Measurements from ENCODE around the gene GRPEL1. TPM values are rescaled to one million over a fixed set of nuclear protein-coding genes. Genes with fewer than 3 reads are reported as not detected.
A peak's percentile ranks its signal among the peaks of the same experiment; 100 is the strongest.

GRPEL1 gene
- total and polyA plus RNA-seq, 8 donors, result 11.4 to 53.6 (median 25.5) TPM; not detected in 1

DNA sequence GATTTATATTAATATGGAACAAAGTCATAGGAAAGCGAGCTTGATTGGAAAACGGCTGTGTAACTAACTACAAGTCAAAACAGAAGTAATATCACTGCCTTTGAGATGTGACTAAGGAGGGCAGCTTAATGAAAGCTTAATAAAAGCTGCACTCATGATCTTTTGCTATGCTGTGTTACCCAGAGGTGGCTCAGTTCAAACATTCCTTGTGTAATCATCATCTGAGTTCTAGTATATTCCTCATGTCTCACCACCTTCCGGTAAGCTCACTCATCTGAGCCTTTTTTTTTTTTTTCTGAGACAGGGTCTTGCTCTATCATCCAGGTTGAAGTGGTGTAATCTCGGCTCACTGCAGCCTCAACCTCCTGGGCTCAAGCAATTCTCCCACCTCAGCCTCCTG is 5.0 kb downstream of the GRPEL1 start:
- H3K27me3 ChIP-seq, result no peaks in the 10 kb centered on the region
- intact Hi-C loops (cut with DNase I; ENCODE audit: low total_unique reads), result no loop called here
- no peaks in the 10 kb centered on the region for H3K9me3 ChIP-seq
- H3K4me3 ChIP-seq, result no peak overlapping the region
- DNase-seq, result no peak
- TF ChIP-seq, protein P1, sequence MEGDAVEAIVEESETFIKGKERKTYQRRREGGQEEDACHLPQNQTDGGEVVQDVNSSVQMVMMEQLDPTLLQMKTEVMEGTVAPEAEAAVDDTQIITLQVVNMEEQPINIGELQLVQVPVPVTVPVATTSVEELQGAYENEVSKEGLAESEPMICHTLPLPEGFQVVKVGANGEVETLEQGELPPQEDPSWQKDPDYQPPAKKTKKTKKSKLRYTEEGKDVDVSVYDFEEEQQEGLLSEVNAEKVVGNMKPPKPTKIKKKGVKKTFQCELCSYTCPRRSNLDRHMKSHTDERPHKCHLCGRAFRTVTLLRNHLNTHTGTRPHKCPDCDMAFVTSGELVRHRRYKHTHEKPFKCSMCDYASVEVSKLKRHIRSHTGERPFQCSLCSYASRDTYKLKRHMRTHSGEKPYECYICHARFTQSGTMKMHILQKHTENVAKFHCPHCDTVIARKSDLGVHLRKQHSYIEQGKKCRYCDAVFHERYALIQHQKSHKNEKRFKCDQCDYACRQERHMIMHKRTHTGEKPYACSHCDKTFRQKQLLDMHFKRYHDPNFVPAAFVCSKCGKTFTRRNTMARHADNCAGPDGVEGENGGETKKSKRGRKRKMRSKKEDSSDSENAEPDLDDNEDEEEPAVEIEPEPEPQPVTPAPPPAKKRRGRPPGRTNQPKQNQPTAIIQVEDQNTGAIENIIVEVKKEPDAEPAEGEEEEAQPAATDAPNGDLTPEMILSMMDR (IDR thresholded peaks at IDR 0.05), result no peak
- no peak for TF ChIP-seq EP300 (IDR thresholded peaks at IDR 0.05)
- TF ChIP-seq POLR2AphosphoS5 (IDR thresholded peaks at IDR 0.05), result no peak
- no peak for TF ChIP-seq POLR2A (IDR thresholded peaks at IDR 0.05)
- H3K27ac ChIP-seq, result no peak overlapping the region
- 91 to 96% (median 93%) methylated on average over 4 of the region's 4 CpGs for WGBS, 5 donors
- H3K4me1 ChIP-seq, result peaks cover 17 to 53% (median 36%) of the 10 kb centered on the region in 4 donors
- H3K36me3 ChIP-seq, result peaks cover 39 to 71% (median 61%) of the 10 kb centered on the region in 4 donors

DNA sequence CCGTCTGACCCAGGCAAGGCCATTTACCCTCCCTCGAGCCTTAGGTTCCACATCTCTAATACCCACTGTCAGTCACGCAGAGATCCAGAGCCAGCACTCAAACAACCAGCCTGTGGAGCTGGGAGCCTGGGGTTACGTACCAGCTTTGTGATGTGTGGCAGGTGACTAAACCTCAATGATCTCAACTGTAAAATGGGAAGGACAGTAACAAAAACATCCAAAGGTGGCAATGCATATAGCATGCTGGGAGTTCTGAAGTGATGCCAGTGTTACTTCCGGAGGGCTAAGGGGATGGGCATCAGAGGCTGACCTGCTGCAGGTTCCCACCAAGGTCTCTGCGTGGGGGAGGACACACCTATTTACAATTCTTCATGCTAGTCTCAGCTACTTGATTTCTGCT is 6.0 kb downstream of the GRPEL1 start:
- no peak overlapping the region for H3K4me3 ChIP-seq
- H3K27me3 ChIP-seq, result no peaks in the 10 kb centered on the region
- peaks cover 39 to 74% (median 69%) of the 10 kb centered on the region in 4 donors for H3K36me3 ChIP-seq
- no peaks in the 10 kb centered on the region for H3K9me3 ChIP-seq
- no peak for TF ChIP-seq POLR2AphosphoS5 (IDR thresholded peaks at IDR 0.05)
- no peak for TF ChIP-seq POLR2A (IDR thresholded peaks at IDR 0.05)
- no peak for TF ChIP-seq EP300 (IDR thresholded peaks at IDR 0.05)
- TF ChIP-seq, protein P1 (IDR thresholded peaks at IDR 0.05), result no peak
- H3K27ac ChIP-seq, result peak overlapping the region in 2 of 5 donors; percentile 1 to 62
- intact Hi-C loops (cut with DNase I; ENCODE audit: low total_unique reads), result no loop called here
- 86 to 93% (median 91%) methylated on average over 6 of the region's 6 CpGs for WGBS, 5 donors
- H3K4me1 ChIP-seq, result peaks cover 11 to 46% (median 28%) of the 10 kb centered on the region in 4 donors
- no peak for DNase-seq

DNA sequence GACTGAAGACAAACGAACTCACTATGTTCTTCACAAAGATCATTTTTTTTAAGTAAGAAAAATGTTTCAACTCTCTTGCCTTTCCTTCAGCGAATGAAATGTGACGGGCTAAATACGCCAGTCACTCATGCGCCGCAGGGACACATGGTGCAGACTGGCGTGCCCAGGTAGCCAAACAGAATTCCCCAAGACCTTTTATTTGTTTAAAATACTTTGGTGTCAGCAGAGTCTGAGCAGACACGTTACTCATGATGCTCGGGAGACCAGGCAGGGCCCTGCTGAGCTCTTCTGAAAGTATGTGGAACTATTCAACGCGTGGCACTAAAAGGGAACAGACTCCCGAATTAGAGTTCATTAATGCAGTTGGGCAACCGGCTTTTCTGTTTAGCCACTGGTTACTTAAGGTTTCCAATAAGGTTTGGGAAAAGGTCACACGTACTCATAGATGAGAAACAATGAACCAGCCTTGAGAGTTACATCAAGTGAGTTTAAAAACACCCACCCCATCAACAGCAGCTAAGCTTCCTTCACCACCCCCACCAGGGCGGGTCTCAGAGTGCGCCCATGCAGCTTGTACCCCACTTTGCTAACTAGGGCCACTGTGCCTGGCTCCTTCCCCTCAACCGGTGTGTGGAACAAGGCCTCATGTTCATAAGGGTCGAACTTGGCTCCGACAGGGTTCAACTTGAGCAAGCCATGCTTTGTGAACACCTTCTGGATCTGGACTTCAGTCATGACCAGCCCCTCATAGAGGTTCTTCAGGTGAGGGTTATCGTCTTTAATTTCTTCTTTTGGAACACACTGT is 7.3 kb downstream of the GRPEL1 start:
- 76 to 86% (median 85%) methylated on average over 20 of the region's 20 CpGs for WGBS, 5 donors
- DNase-seq, result no peak
- H3K27me3 ChIP-seq, result no peaks in the 10 kb centered on the region
- H3K36me3 ChIP-seq, result peaks cover 43 to 87% (median 81%) of the 10 kb centered on the region in 4 donors
- H3K27ac ChIP-seq, result peak overlapping the region in 2 of 5 donors; percentile 41 to 62
- no peak overlapping the region for H3K4me3 ChIP-seq
- no peaks in the 10 kb centered on the region for H3K9me3 ChIP-seq
- intact Hi-C loops (cut with DNase I; ENCODE audit: low total_unique reads), result no loop called here
- peak in 1 of 3 donors; percentile 5 for TF ChIP-seq POLR2AphosphoS5 (IDR thresholded peaks at IDR 0.05)
- TF ChIP-seq POLR2A (IDR thresholded peaks at IDR 0.05), result no peak
- no peak for TF ChIP-seq EP300 (IDR thresholded peaks at IDR 0.05)
- TF ChIP-seq, protein P1 (IDR thresholded peaks at IDR 0.05), result no peak
- H3K4me1 ChIP-seq, result peaks cover 0 to 33% (median 17%) of the 10 kb centered on the region in 4 donors

DNA sequence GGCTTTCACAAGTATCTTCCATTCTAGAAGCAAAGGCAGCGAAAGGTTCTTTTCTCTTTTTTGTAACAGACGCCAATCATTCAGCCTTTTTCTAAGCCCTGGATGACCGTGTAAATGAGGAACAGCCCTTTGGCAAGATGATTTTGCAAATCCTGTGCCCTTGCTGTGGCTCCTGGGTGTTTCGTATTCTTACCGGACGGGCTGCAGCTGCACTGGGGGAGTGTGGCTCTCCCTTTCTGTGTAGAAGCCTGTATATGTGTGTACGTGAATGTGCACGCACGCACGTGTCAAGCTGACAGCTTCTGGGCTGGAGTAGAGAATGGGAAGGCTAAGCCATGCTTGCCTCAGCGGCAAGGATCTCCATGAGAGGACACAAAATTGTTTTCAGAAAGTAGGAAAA is 8.2 kb downstream of the GRPEL1 start:
- H3K27me3 ChIP-seq, result no peaks in the 10 kb centered on the region
- H3K4me1 ChIP-seq, result peaks cover 0 to 25% (median 11%) of the 10 kb centered on the region in 4 donors
- no peak for DNase-seq
- peak overlapping the region in 2 of 5 donors; percentile 41 to 55 for H3K27ac ChIP-seq
- no peak overlapping the region for H3K4me3 ChIP-seq
- 72 to 84% (median 79%) methylated on average over 11 of the region's 11 CpGs for WGBS, 5 donors
- H3K9me3 ChIP-seq, result no peaks in the 10 kb centered on the region
- TF ChIP-seq EP300 (IDR thresholded peaks at IDR 0.05), result no peak
- intact Hi-C loops (cut with DNase I; ENCODE audit: low total_unique reads), result no loop called here
- peaks cover 46 to 92% (median 87%) of the 10 kb centered on the region in 4 donors for H3K36me3 ChIP-seq

DNA sequence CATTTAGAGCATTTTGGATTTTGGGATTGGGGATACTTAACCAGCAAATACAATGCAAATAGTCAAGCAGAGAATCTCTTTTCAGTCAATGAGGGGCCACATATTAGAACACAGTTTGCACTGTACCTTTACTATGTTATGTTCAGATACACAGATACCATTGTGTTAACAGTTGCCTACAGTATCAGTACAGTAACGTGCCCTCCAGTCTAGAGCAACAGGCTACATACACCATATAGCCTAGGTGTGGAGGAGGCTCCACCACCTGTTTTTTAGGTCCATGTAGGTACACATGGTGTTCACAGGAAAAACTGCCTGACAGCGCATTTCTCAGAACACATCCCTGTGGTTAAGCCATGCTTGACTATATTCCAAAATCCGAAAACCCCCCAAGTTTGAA is 9.1 kb downstream of the GRPEL1 start:
- H3K27me3 ChIP-seq, result no peaks in the 10 kb centered on the region
- no peaks in the 10 kb centered on the region for H3K9me3 ChIP-seq
- H3K4me1 ChIP-seq, result peaks cover 0 to 22% (median 8%) of the 10 kb centered on the region in 4 donors
- 76 to 89% (median 83%) methylated on average over 3 of the region's 3 CpGs for WGBS, 5 donors
- DNase-seq, result no peak
- H3K27ac ChIP-seq, result no peak overlapping the region
- H3K4me3 ChIP-seq, result no peak overlapping the region
- TF ChIP-seq, protein P1 (IDR thresholded peaks at IDR 0.05), result no peak
- TF ChIP-seq POLR2A (IDR thresholded peaks at IDR 0.05) (no peak), POLR2AphosphoS5 (IDR thresholded peaks at IDR 0.05) (no peak), EP300 (IDR thresholded peaks at IDR 0.05) (no peak)
- intact Hi-C loops (cut with DNase I; ENCODE audit: low total_unique reads), result no loop called here
- H3K36me3 ChIP-seq, result peaks cover 48 to 97% (median 87%) of the 10 kb centered on the region in 4 donors
